Skeletal muscle cell (primary cell): ENCODE data around the gene SLC66A2.

Experiments
- DNase-seq: peaks from one replicate; pipeline ENCODE4 v3.0.0-alpha.2; 2010; ENCODE audit warnings: low read depth
- H3K4me3 ChIP-seq: 2 replicates; pipeline ENCODE4 v1.5.1; 2011; ENCODE audit warnings: low read depth, mild to moderate bottlenecking, control low read depth, low read length, moderate library complexity

The SLC66A2 gene

GRCh38 chr18:79911344-79912270 lies 39.8 kb downstream of the SLC66A2 start:
- DNase-seq, result no peak

GRCh38 chr18:79910563-79911343 lies 40.7 kb downstream of the SLC66A2 start:
- no peak for DNase-seq
- H3K4me3 ChIP-seq, result no peak overlapping the region

More at GRCh38 chr18:79911344-79912270, 39.8 kb downstream of the SLC66A2 start:
- H3K4me3 ChIP-seq, result no peak overlapping the region

GRCh38 chr18:79906706-79907105 lies 44.7 kb downstream of the SLC66A2 start:
- no peak for DNase-seq
- H3K4me3 ChIP-seq, result no peak overlapping the region

- no peak overlapping the region for H3K4me3 ChIP-seq
These were observed 45.5 kb downstream of the SLC66A2 start for GRCh38 chr18:79905993-79906392.

GRCh38 chr18:79905389-79905911 lies 46.0 kb downstream of the SLC66A2 start:
- no peak for DNase-seq
- H3K4me3 ChIP-seq, result no peak overlapping the region

More at GRCh38 chr18:79905993-79906392, 45.5 kb downstream of the SLC66A2 start:
- no peak for DNase-seq

- H3K4me3 ChIP-seq, result no peak overlapping the region
- DNase-seq, result no peak
These were observed 46.9 kb downstream of the SLC66A2 start for GRCh38 chr18:79904357-79905147.

GRCh38 chr18:79903787-79904356 lies 47.6 kb downstream of the SLC66A2 start:
- DNase-seq, result no peak
- no peak overlapping the region for H3K4me3 ChIP-seq

GRCh38 chr18:79903071-79903635 lies 48.3 kb downstream of the SLC66A2 start:
- no peak for DNase-seq
- no peak overlapping the region for H3K4me3 ChIP-seq

- no peak for DNase-seq
These were observed 48.8 kb downstream of the SLC66A2 start for GRCh38 chr18:79902640-79903039.

GRCh38 chr18:79902075-79902474 lies 49.4 kb downstream of the SLC66A2 start:
- no peak overlapping the region for H3K4me3 ChIP-seq
- no peak for DNase-seq

More at GRCh38 chr18:79902640-79903039, 48.8 kb downstream of the SLC66A2 start:
- no peak overlapping the region for H3K4me3 ChIP-seq

- no peak overlapping the region for H3K4me3 ChIP-seq
- DNase-seq, result no peak
These were observed 49.8 kb downstream of the SLC66A2 start for GRCh38 chr18:79901665-79902064.

- no peak for DNase-seq
These were observed 50.6 kb downstream of the SLC66A2 start for GRCh38 chr18:79900610-79901570.

GRCh38 chr18:79899609-79900445 lies 51.6 kb downstream of the SLC66A2 start:
- DNase-seq, result no peak
- H3K4me3 ChIP-seq, result no peak overlapping the region

More at GRCh38 chr18:79900610-79901570, 50.6 kb downstream of the SLC66A2 start:
- no peak overlapping the region for H3K4me3 ChIP-seq

- DNase-seq, result no peak
- H3K4me3 ChIP-seq, result no peak overlapping the region
These were observed 52.4 kb downstream of the SLC66A2 start for GRCh38 chr18:79898952-79899608.

- no peak overlapping the region for H3K4me3 ChIP-seq
- no peak for DNase-seq
These were observed 53.4 kb downstream of the SLC66A2 start for GRCh38 chr18:79897940-79898625.

GRCh38 chr18:79896738-79897137 lies 54.7 kb downstream of the SLC66A2 start:
- no peak overlapping the region for H3K4me3 ChIP-seq

More at GRCh38 chr18:79896738-79897137, 54.7 kb downstream of the SLC66A2 start:
- DNase-seq, result no peak
